ENCODE data around the gene NLGN3.
"Not testable (repeated sequence)": the region's sequence is repeated elsewhere in the genome, so short reads cannot be mapped to it uniquely, and the experiment has no call there.

Gene NLGN3

GRCh38 chrX:71167031-71167781 lies 22.6 kb downstream of the NLGN3 start:
- H3K27ac ChIP-seq: no peak overlapping the region
- no peak for DNase-seq (ENCODE audit: low read depth, low spot score)

GRCh38 chrX:71168134-71168533 lies 23.5 kb downstream of the NLGN3 start:
- H3K27ac ChIP-seq: no peak overlapping the region
- no peak for DNase-seq (ENCODE audit: low read depth, low spot score)

GRCh38 chrX:71169586-71169985 lies 24.9 kb downstream of the NLGN3 start:
- no peak overlapping the region for H3K27ac ChIP-seq
- DNase-seq (ENCODE audit: low read depth, low spot score): no peak

GRCh38 chrX:71170660-71171059 lies 26.0 kb downstream of the NLGN3 start:
- no peak overlapping the region for H3K27ac ChIP-seq

GRCh38 chrX:71171110-71171801 lies 26.6 kb downstream of the NLGN3 start:
- H3K27ac ChIP-seq: no peak overlapping the region
- no peak for DNase-seq (ENCODE audit: low read depth, low spot score)

More at GRCh38 chrX:71170660-71171059, 26.0 kb downstream of the NLGN3 start:
- DNase-seq (ENCODE audit: low read depth, low spot score): no peak

GRCh38 chrX:71173440-71173839 lies 28.8 kb downstream of the NLGN3 start:
- H3K27ac ChIP-seq: no peak overlapping the region
- no peak for DNase-seq (ENCODE audit: low read depth, low spot score)

- no peak for DNase-seq (ENCODE audit: low read depth, low spot score)
- no peak overlapping the region for H3K27ac ChIP-seq
Observed at GRCh38 chrX:71174795-71175194, 30.2 kb downstream of the NLGN3 start.

- no peak for DNase-seq (ENCODE audit: low read depth, low spot score)
Observed at GRCh38 chrX:71175531-71175930, 30.9 kb downstream of the NLGN3 start.

GRCh38 chrX:71177327-71177726 lies 32.7 kb downstream of the NLGN3 start:
- DNase-seq (ENCODE audit: low read depth, low spot score): no peak
- H3K27ac ChIP-seq: no peak overlapping the region

More at GRCh38 chrX:71175531-71175930, 30.9 kb downstream of the NLGN3 start:
- no peak overlapping the region for H3K27ac ChIP-seq

GRCh38 chrX:71178908-71179307 lies 34.3 kb downstream of the NLGN3 start:
- no peak overlapping the region for H3K27ac ChIP-seq
- DNase-seq (ENCODE audit: low read depth, low spot score): no peak

GRCh38 chrX:71180579-71181265 lies 36.1 kb downstream of the NLGN3 start:
- not testable (repeated sequence) for H3K27ac ChIP-seq; DNase-seq (ENCODE audit: low read depth, low spot score)

GRCh38 chrX:71181558-71181909 lies 36.9 kb downstream of the NLGN3 start:
- DNase-seq (ENCODE audit: low read depth, low spot score): no peak
- H3K27ac ChIP-seq: no peak overlapping the region

- no peak overlapping the region for H3K27ac ChIP-seq
- DNase-seq (ENCODE audit: low read depth, low spot score): peak; percentile 75
Observed at GRCh38 chrX:71181910-71182799, 37.5 kb downstream of the NLGN3 start.

GRCh38 chrX:71182871-71183270 lies 38.2 kb downstream of the NLGN3 start:
- DNase-seq (ENCODE audit: low read depth, low spot score): no peak
- H3K27ac ChIP-seq: no peak overlapping the region

- DNase-seq (ENCODE audit: low read depth, low spot score): no peak
- H3K27ac ChIP-seq: no peak overlapping the region
Observed at GRCh38 chrX:71183341-71183740, 38.7 kb downstream of the NLGN3 start.

GRCh38 chrX:71184092-71184491 lies 39.5 kb downstream of the NLGN3 start:
- no peak overlapping the region for H3K27ac ChIP-seq
- DNase-seq (ENCODE audit: low read depth, low spot score): no peak

GRCh38 chrX:71184803-71185495 lies 40.3 kb downstream of the NLGN3 start:
- DNase-seq (ENCODE audit: low read depth, low spot score): no peak
- no peak overlapping the region for H3K27ac ChIP-seq

GRCh38 chrX:71191248-71191647 lies 46.6 kb downstream of the NLGN3 start:
- no peak overlapping the region for H3K27ac ChIP-seq
- no peak for DNase-seq (ENCODE audit: low read depth, low spot score)

- DNase-seq (ENCODE audit: low read depth, low spot score): no peak
- no peak overlapping the region for H3K27ac ChIP-seq
Observed at GRCh38 chrX:71195964-71196649, 51.5 kb downstream of the NLGN3 start.

All from epithelial cell of prostate (primary cell).